ENCODE measurements around the gene OPA1.

GRCh38 chr3:193599393-193599792, 6.4 kb downstream of the OPA1 start:
- TF ChIP-seq, protein P1, sequence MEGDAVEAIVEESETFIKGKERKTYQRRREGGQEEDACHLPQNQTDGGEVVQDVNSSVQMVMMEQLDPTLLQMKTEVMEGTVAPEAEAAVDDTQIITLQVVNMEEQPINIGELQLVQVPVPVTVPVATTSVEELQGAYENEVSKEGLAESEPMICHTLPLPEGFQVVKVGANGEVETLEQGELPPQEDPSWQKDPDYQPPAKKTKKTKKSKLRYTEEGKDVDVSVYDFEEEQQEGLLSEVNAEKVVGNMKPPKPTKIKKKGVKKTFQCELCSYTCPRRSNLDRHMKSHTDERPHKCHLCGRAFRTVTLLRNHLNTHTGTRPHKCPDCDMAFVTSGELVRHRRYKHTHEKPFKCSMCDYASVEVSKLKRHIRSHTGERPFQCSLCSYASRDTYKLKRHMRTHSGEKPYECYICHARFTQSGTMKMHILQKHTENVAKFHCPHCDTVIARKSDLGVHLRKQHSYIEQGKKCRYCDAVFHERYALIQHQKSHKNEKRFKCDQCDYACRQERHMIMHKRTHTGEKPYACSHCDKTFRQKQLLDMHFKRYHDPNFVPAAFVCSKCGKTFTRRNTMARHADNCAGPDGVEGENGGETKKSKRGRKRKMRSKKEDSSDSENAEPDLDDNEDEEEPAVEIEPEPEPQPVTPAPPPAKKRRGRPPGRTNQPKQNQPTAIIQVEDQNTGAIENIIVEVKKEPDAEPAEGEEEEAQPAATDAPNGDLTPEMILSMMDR (conservative IDR thresholded peaks at IDR 0.05) = no peak
- no peak for TF ChIP-seq ZFX (IDR thresholded peaks at IDR 0.05)

Measured in C4-2B (cell line).